Measurements from ENCODE around the gene CCSER1.
"Not testable (repeated sequence)": the region's sequence is repeated elsewhere in the genome, so short reads cannot be mapped to it uniquely, and the experiment has no call there.

The CCSER1 gene

DNA sequence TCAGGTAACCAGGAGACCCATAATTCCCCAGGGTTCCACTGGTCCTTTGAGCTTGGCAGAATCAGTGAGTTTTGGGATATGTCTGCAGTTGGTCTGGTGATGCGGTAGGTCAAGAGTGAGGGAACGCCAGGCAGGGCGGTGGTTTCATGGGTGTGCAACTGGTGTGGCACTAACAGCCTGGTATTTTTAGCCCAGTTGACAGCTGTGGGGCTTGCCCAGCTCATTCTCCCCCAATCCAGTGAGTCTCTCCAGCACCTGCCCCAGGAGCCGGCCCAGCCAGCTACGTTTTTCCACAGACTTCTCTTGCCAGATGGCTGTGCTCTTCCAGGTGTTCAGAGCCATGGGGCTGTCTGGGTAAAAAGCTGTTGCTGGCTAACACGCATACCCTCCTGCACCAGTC is 1019.9 kb downstream of the CCSER1 start:
- no peak for DNase-seq (ENCODE audit: low spot score)

DNA sequence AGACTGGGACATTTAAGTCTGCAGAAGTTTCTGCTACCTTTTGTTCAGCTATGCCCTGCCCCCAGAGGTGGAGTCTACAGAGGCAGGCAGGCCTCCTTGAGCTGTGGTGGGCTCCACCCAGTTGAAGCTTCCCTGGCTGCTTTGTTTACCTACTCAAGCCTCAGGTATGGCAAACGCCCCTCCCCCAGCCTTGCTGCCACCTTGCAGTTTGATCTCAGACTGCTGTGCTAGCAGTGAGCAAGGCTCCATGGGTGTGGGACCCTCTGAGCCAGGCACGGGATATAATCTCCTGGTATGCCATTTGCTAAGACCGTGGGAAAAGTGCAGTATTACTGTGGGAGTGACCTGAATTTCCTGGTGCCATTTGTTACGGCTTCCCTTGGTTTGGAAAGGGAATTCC is 1026.8 kb downstream of the CCSER1 start:
- DNase-seq (ENCODE audit: low spot score), result not testable (repeated sequence)

DNA sequence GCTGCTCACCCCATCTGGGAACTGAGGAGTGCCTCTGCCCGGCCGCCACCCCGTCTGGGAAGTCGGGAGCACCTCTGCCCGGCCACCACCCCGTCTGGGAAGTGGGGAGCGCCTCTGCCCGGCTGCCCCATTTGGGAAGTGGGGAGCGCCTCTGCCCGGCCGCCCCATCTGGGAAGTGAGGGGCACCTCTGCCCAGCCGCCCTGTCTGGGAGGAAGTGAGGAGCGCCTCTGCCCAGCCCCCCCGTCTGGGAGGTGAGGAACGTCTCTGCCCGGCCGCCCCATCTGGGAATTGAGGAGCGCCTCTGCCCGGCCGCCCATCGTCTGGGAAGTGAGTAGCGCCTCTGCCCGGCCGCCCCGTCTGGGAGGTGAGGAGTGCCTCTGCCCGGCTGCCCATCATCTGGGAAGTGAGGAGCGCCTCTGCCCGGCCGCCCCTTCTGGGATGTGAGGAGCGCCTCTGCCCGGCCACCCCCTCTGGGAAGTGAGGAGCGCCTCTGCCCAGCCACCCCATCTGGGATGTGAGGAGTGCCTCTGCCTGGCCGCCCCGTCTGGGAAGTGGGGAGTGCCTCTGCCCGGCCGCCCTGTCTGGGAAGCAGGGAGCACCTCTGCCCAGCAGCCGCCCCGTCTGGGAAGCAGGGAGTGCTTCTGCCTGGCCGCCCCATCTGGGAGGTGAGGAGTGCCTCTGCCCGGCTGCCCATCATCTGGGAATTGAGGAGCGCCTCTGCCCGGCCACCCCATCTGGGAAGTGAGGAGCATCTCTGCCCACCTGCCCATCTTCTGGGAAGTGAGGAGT is 1040.9 kb downstream of the CCSER1 start:
- DNase-seq (ENCODE audit: low spot score), result not testable (repeated sequence)

DNA sequence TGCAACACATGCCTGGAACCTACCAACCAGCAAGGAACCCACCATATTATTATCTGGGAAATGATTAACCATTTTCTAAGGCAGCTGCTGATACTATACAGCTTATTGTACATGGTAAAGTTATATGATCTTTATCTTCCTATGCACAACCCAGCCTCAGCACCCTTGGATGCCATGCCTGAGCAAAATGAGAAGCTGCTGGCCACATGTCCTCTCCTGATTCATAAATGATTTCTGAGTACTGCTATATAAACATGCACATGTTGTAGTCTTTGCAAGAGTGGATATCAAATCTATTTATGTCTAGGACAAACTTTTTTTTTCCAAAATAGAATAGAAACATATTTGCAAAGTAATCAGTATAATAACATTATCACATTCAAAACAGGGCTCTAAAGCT is 1043.6 kb downstream of the CCSER1 start:
- no peak for DNase-seq (ENCODE audit: low spot score)

DNA sequence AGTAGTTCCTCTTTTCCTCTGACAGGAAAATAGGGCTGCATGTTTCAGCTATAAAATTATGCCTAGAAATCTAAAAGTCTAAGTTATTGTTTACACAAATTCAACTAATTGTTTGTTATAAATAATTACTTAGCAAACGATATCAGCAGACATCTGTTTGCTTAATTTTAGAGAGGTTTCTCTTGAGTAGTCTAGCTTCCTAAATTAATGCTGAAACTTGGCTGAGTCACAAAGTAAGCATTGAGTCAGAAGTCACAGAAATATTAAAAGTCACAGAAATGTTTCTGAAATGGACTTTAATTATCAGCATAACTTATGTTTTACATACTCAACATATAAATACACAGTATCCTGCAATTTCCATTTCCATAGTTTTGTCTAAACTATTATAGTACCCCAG is 1044.0 kb downstream of the CCSER1 start:
- no peak for DNase-seq (ENCODE audit: low spot score)

DNA sequence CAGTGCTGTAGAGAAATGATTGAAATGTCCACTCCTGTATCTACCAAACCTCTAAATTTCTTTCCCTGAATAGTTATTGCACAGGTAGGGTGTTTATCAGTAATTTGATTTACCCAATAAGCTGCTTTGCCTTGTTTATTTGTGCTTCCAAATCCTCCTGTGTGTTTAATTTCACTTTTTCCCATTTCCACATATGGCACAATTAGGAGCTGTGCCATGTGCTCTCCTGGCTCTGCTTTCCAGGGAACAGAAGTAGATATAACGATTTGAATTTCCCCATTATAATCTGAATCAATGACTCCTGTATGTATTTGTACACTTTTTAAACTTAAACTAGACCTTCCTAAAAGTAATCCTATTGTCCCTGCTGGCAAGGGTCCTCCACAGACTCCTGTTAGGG is 1057.9 kb downstream of the CCSER1 start:
- DNase-seq (ENCODE audit: low spot score), result not testable (repeated sequence)

DNA sequence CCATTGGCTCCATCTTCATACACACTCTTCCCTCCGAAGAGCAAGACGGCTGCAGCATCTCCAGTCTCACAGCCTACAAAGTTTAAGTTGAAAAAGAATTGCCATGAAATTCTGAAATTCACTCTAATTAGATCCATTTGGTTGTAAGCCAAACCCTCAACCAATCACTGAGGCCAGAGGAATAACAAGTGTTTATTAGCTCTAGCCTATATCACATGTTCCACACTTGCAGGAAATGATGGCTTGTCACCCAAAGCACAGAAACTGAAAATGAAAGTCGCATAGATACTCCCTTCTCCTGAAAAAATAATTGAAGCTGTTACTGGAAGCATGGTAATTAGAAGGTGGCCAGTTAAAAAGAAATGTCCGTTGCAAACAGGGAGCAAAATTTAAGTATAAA is 1071.8 kb downstream of the CCSER1 start:
- DNase-seq (ENCODE audit: low spot score), result no peak

DNA sequence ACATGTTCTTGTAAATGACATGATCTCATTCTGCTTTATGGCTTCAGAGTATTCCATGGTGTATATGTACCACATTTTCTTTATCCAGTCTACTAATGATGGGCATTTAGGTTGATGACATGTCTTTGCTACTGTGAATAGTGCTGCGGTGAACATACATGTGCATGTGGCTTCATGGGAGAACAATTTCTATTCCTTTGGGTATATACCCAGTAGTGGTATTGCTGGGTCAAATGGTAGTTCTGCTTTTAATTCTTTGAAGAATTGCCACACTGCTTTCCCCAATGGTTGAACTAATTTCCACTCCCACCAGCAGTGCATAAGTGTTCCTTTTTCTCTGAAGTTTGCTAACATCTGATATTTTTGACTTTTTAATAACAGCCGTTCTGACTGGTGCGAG is 1080.3 kb downstream of the CCSER1 start:
- no peak for DNase-seq (ENCODE audit: low spot score)

DNA sequence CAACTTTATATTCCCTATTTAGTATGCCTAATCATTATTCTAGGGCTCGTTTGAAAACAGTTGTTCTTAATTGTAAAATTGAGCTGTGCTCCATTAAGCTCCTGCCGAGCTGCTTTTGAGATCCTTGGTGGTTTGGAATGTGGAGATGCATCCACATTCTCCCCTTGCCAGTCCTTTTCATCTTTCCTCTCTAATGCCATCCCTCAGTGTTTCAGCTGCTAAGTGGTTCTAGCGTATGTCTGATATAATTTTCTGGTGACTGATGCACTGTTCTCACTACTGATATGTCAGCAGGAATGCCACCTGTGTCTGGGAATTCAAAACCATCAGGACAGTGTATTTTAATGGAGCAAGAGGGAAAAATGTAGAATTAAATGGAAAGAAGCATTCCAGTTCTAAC is 1085.0 kb downstream of the CCSER1 start:
- no peak for DNase-seq (ENCODE audit: low spot score)

DNA sequence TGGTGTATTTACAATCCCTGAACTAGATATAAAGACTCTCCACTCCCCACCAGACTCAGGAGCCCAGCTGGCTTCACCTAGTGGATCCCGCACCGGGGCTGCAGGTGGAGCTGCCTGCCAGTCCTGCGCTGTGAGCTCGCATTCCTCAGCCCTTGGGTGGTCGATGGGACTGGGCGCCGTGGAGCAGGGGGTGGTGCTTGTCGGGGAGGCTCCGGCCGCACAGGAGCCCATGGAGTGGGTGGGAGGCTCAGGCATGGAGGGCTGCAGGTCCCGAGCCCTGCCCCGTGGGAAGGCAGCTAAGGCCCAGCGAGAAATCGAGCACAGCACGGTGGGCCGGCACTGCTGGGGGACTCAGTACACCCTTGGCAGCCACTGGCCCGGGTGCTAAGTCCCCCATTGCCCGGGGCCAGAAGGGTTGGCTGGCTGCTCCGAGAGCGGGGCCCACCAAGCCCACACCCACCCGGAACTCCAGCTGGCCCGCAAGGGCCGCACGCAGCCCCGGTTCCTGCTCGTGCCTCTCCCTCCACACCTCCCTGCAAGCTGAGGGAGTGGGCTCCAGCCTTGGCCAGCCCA is 1090.7 kb downstream of the CCSER1 start:
- not testable (repeated sequence) for DNase-seq (ENCODE audit: low spot score)

DNA sequence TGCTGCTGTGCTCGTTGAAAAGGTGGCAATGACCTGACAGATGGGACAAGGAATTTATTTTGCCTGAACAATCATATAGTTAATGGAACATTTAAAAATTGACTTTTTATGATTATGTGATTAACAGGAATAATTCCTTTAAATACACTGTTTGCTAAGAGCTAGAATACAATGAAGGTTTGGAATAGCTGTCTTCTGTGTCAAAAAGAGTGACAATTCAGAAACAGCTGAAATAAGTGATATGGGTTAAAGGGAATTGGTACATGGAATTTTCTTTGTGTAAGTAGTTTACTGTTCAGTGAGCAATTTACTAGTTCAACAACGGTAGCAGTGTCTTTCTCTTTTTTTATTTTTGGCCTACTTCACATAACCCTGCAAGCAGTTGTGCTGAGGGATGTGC is 1093.1 kb downstream of the CCSER1 start:
- DNase-seq (ENCODE audit: low spot score), result no peak

DNA sequence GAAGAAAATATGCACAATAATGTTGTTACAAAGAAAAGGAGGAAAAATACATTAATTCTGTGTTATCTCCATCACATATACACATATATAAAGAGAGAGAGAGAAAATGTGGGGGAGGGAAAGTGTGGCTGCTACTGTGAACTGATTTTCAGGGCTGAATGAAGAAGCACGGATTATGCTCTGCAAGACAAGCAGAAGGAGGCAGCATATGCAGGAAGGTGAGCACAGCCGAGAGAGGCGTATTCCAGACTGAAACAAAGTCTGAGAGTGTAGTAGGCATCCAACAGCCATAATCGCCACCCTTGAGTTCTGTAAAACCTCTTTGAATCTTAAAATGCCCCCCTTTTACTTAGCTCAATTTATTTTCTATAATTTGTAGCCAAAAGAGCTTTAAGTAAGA is 1094.8 kb downstream of the CCSER1 start:
- DNase-seq (ENCODE audit: low spot score), result no peak

DNA sequence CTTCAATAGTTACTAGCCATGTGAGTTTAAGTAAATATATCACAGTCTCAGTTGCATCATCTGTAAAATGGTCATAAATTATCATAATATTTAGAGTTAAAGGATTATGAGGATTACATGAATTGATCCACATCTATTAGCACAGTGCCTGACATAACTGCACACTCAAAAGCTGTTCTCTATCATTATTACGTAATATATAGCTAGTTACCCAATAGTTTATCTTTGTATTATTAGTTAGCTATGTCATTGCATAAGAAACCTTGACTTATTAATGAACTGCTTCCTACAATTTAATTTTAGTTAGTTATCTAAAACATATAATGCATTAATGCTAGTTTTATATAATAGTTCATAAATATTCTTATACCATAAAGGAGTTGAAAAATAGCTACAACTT is 1099.7 kb downstream of the CCSER1 start:
- DNase-seq (ENCODE audit: low spot score), result no peak

DNA sequence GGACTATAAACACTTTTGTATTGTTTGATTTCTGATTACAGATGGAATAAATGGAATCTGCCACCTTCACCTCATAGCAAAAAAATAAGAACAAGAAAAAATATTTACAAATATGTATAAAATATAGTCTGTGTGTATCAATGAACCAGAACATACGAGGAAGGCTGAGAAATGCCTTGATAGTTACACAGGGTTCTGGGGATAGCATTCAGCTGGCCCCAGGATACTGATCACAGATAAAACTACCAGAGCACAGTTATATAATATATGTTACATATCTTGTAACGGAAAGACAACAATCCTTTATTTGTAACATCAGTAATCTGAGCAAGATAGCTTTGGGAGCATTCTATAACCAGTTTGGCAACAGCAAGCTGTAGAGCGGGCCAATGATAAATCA is 1101.5 kb downstream of the CCSER1 start:
- no peak for DNase-seq (ENCODE audit: low spot score)

DNA sequence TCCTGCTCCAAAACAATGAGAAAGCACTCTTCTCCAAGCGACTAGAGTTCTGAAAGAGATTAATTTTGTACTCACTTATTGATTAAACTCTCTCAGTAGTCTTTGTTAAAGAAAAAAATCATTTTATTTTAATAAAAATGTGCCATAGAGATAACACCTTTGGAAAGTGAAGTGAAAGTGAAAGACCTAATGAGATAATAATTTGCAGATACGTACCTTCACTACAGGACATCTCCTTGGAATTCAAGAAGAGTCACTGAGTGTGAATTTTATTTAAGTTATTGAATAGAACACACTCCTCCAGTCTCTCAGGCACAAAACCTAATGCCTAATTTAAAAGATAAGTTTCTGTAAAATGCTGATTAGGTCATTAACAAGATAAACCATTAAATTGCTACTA is 1106.0 kb downstream of the CCSER1 start:
- DNase-seq (ENCODE audit: low spot score), result no peak

DNA sequence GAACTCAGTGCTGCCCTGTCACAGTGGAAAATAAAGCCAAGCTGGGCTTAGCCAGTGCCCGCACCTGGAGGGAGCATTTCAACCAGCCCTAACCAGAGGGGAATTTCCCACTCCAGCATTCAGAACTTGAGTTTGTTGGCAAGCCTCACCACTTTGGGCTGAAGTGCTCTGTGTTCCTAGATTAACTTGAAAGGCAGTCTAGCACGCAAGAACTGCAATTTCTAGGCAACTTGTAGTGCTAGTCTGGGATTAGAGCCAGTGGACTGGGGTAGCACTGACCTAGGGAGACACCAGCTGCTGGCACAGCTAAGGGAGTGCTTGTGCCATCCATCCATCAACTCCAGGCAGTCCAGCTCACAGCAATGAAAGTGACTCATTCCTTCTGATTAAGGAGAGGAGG is 1115.9 kb downstream of the CCSER1 start:
- DNase-seq (ENCODE audit: low spot score), result no peak

DNA sequence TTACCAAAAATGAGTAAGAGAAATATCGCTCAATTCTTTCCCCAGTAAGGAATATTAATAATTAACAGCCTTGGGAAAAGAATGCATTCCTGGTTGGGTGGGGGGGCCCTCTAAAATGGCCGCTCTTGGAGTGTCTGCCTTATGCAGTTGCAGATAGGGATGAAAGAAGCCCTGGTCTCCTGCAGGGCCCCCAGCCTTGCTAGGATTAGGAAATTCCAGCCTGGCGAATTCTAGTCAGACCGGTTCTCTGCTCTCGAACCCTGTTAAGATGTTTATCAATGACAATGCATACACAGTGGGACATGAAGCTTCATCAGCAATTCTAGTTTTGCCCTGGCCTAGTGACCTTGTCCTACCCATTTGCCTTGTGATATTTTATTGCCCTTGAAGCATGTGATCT is 1128.8 kb downstream of the CCSER1 start:
- DNase-seq (ENCODE audit: low spot score), result no peak

DNA sequence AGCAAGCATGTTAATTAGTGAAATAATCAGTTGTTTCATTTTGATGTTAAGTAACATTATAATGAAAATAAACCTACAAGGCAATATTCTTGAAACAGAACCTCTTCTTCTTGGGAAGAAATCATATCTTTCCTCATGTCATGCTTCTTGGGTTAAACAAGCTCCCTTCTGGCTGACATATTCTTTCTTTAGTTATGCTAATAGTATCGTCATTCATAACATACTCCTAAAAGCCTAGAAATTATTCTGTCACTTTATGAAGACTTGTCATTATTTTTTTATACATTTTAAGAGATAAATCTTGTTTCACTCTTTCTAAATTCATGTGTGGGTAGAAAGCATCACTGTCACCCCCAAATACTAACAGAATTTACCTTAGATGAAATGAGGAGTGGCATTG is 1129.6 kb downstream of the CCSER1 start:
- DNase-seq (ENCODE audit: low spot score), result no peak

DNA sequence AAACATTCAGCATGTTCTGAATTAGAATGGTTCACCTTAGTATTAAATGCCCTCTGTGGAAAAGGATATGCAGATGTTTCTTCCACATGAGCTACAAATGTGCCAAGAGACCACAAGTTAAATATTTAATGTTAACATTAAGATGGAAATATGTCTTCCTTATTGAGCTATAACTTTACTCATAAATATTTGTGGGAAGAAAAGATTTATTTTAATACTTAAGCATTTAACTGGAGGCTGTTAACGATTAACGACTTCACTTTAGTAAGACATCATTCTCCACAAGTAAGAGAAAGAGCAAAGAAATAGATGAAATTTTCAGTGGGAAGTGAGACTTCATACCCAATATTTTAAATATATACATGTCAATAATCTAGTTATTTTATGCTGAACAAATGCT is 1130.5 kb downstream of the CCSER1 start:
- DNase-seq (ENCODE audit: low spot score), result no peak

DNA sequence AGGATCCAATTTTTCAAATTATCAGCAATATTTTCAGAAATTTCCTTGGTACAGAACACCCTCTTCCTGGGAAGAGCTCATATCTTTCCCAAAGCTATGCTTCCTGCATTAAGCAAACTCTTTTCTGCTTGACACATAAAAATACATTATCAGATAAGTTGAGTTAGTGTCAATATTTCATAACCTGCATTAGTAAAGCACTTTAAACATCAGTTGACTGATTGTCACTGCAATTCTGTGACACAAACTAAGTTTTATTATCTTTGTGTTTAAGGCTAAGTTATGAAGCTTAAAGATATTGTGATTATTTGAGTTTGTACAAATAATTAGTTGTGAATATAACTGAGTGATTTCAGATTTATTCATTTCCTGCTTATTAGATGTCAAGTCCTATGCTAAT is 1131.1 kb downstream of the CCSER1 start:
- DNase-seq (ENCODE audit: low spot score), result no peak

DNA sequence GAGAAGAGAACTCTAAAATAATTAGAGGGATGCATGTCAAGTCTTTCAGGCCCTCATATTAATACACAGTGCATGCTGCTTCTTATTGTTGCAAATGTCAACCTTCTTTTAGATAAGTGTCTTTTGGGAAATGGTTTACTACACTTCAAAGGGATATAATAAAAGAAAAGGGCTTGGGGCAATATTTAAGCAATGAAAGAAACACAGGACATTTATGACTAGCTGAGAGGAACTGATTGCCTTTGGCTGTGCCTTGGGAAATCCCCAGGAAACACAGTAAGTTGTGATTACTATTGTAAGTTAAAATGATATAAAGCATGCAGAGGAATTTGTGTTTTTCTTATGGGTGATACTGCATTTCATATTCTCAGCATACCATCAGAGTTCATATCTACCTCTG is 1140.3 kb downstream of the CCSER1 start:
- no peak for DNase-seq (ENCODE audit: low spot score)

DNA sequence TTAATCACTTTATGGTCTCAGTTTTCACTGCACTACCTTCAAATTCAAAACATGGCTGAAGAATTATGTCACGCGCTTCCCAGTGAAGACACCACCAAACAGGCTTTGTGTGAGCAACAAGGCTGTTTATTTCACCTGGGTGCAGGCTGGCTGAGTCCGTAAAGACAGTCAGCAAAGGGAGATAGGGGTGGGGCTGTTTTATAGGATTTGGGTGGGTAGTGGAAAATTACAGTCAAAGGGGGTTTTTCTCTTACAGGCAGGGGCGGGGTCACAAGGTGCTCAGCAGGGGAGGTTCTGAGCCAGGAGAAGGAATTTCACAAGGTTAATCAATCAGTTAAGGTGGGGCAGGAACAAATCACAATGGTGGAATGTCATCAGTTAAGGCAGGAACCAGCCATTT is 1141.3 kb downstream of the CCSER1 start:
- not testable (repeated sequence) for DNase-seq (ENCODE audit: low spot score)

DNA sequence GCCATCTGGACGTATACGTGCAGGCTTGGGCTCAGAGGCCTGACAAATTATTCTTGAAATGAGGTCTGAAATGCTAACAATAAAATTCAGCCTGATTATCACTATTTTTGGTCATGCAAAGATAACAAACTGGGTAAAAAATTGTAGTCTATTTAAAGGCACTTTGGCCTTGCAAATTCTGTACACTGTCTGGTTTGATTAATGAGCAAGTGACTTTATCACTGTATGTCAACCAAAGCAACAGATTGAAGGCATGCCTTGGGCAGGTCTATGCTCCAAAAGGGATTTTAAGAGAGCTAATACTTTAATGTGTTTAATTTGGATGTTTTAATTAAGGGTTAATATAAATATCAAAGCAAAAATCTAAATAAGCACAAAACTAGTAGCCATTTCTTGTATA is 1141.7 kb downstream of the CCSER1 start:
- no peak for DNase-seq (ENCODE audit: low spot score)

DNA sequence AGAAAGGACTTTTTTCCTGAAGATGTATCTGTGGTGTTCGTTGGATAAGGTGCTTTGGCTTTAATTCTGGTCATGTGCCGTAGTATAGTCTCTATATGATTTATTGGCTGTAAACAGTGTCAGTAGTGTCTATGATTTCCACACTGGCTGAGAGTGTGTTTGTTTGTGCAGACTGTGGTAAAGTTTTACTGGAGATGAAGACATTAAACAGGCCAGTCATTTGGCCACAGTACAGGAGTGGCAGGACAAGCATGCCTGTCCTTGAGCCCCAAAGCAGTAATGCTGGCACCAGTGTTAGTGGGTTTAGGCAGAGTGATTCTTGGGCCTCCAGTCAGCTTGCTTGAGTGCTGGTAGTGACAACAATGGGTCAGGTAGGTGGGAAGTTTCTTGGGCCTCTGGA is 1152.7 kb downstream of the CCSER1 start:
- no peak for DNase-seq (ENCODE audit: low spot score)
